HG03060 (cell line): Measurements from ENCODE around the gene UGT1A8.
"Not testable (repeated sequence)": the region's sequence is repeated elsewhere in the genome, so short reads cannot be mapped to it uniquely, and the experiment has no call there.

Experiments used
- ATAC-seq: cut with Tn5 transposase; IDR thresholded peaks from one replicate; pipeline ENCODE4 v1.9.1; 2021; ENCODE audit warnings: low read depth, moderate number of reproducible peaks; ENCODE audit not compliant: unreplicated experiment

Gene UGT1A8

GRCh38 chr2:233638836-233639235, 21.4 kb downstream of the UGT1A8 start:
- ATAC-seq = no peak

- ATAC-seq = no peak
These were observed 22.4 kb downstream of the UGT1A8 start for GRCh38 chr2:233639860-233640259.

- no peak for ATAC-seq
These were observed 25.7 kb downstream of the UGT1A8 start for GRCh38 chr2:233643128-233643527.

GRCh38 chr2:233646033-233646432, 28.6 kb downstream of the UGT1A8 start:
- ATAC-seq = not testable (repeated sequence)

GRCh38 chr2:233650981-233651380, 33.5 kb downstream of the UGT1A8 start:
- ATAC-seq = no peak

- no peak for ATAC-seq
These were observed 34.0 kb downstream of the UGT1A8 start for GRCh38 chr2:233651430-233651829.

GRCh38 chr2:233654501-233654900, 37.1 kb downstream of the UGT1A8 start:
- ATAC-seq = no peak

- ATAC-seq = no peak
These were observed 37.6 kb downstream of the UGT1A8 start for GRCh38 chr2:233655043-233655442.

GRCh38 chr2:233655943-233656342, 38.5 kb downstream of the UGT1A8 start:
- not testable (repeated sequence) for ATAC-seq

GRCh38 chr2:233656443-233656842, 39.0 kb downstream of the UGT1A8 start:
- no peak for ATAC-seq

GRCh38 chr2:233658610-233659009, 41.2 kb downstream of the UGT1A8 start:
- ATAC-seq = no peak

- no peak for ATAC-seq
These were observed 46.5 kb downstream of the UGT1A8 start for GRCh38 chr2:233663911-233664310.

- ATAC-seq = no peak
These were observed 51.3 kb downstream of the UGT1A8 start for GRCh38 chr2:233668605-233669260.

- no peak for ATAC-seq
These were observed 54.1 kb downstream of the UGT1A8 start, which contains the start of gene UGT1A9 for GRCh38 chr2:233671290-233672161. Gene UGT1A9, plus strand, starts transcription at chr2:233671898. Its CDS starts 37 bp downstream, at chr2:233671935.

- no peak for ATAC-seq
These were observed 55.5 kb downstream of the UGT1A8 start for GRCh38 chr2:233672886-233673285.

- ATAC-seq = no peak
These were observed 56.5 kb downstream of the UGT1A8 start for GRCh38 chr2:233673896-233674295.

- ATAC-seq = no peak
These were observed 56.9 kb downstream of the UGT1A8 start for GRCh38 chr2:233674314-233674713.

- no peak for ATAC-seq
These were observed 57.6 kb downstream of the UGT1A8 start for GRCh38 chr2:233674995-233675394.

GRCh38 chr2:233676046-233676445, 58.6 kb downstream of the UGT1A8 start:
- ATAC-seq = no peak

- ATAC-seq = no peak
These were observed 61.8 kb downstream of the UGT1A8 start for GRCh38 chr2:233679196-233679595.

GRCh38 chr2:233680361-233681045, 63.1 kb downstream of the UGT1A8 start:
- no peak for ATAC-seq
